Prostate gland (tissue), 2 donors: ENCODE measurements around the gene VPS36.
"Not testable (repeated sequence)": the region's sequence is repeated elsewhere in the genome, so short reads cannot be mapped to it uniquely, and the experiment has no call there.

ENCODE experiments used
- POLR2A ChIP-seq: fragments of 450-650 bp; IDR thresholded peaks from one replicate; pipeline ENCODE4 v1.6.1; 2016; ENCODE audit warnings: antibody characterized with exemption, mild to moderate bottlenecking
- POLR2AphosphoS5 ChIP-seq: sonication (generic); formaldehyde crosslinking; IDR thresholded peaks from one replicate; pipeline ENCODE4 v1.6.1; 2017; ENCODE audit warnings: antibody characterized with exemption
- TF ChIP-seq, protein P1 (sequence below), 4 experiments: fragments of 200-600 bp in 2 of 4; fragments of 450-650 bp in 2 of 4; sonication (generic) in 2 of 4; IDR thresholded peaks; 1 replicate in 3 of 4; 2 replicates in 1 of 4; pipeline ENCODE4 v1.5.1; 2016 to 2019; ENCODE audit warnings: antibody characterized with exemption in 4 of 4, mild to moderate bottlenecking in 2 of 4, moderate library complexity in 2 of 4

DNA sequence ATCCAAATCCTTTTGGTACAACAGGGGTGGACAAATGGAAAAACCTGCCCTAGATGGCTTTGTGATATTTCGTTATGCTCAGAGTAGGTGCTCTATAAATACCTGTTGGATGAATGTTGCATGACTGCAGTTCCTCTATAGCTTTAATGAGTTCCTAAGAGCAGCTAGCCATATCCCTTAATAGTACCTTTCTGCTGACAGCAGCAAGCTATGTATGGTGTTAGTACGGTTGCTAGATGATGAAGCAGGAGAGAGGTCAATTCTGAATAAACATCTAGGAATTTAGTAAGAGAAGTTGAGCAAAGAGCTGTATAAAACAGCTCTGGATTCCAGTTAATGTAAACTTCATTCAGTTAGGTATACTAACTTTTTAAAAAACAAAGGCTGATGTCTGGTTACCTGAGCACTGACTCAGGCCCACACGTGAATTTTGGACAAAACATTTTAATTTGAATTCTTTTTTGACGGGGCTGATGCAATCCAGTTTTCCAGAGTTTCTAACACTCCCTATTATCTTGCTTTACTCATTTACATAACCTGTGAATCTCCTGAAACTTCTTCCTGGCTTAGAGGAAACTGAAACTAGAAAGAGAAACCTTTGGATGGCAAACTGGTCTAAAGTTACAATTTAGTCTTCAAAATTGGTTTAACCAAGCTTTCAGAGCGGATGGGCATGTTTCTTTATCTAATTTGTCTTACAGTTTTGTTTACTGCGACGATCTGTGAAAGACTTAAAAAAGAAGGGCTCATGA, 30.4 kb upstream of the VPS36 start:
- TF ChIP-seq, protein P1, sequence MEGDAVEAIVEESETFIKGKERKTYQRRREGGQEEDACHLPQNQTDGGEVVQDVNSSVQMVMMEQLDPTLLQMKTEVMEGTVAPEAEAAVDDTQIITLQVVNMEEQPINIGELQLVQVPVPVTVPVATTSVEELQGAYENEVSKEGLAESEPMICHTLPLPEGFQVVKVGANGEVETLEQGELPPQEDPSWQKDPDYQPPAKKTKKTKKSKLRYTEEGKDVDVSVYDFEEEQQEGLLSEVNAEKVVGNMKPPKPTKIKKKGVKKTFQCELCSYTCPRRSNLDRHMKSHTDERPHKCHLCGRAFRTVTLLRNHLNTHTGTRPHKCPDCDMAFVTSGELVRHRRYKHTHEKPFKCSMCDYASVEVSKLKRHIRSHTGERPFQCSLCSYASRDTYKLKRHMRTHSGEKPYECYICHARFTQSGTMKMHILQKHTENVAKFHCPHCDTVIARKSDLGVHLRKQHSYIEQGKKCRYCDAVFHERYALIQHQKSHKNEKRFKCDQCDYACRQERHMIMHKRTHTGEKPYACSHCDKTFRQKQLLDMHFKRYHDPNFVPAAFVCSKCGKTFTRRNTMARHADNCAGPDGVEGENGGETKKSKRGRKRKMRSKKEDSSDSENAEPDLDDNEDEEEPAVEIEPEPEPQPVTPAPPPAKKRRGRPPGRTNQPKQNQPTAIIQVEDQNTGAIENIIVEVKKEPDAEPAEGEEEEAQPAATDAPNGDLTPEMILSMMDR (IDR thresholded peaks at IDR 0.05), result not testable (repeated sequence)
- not testable (repeated sequence) for TF ChIP-seq POLR2A, POLR2AphosphoS5
